Measurements from ENCODE around the gene NCBP3. TPM values are rescaled to one million over a fixed set of nuclear protein-coding genes. Genes with fewer than 3 reads are reported as not detected.
"Not testable (repeated sequence)": the region's sequence is repeated elsewhere in the genome, so short reads cannot be mapped to it uniquely, and the experiment has no call there.

The NCBP3 gene
- polyA plus RNA-seq, 3 donors, result 62.9 to 78.9 (median 74.9) TPM

GRCh38 chr17:3882276-3882675 is 36.2 kb upstream of the NCBP3 start:
- DNase-seq (ENCODE audit: low read depth in 3 of 3, low spot score in 2 of 3), result no peak

- DNase-seq (ENCODE audit: low read depth in 3 of 3, low spot score in 2 of 3), result no peak
Observed at GRCh38 chr17:3880983-3881382, 34.9 kb upstream of the NCBP3 start.

- no peak for DNase-seq (ENCODE audit: low read depth in 3 of 3, low spot score in 2 of 3)
Observed at GRCh38 chr17:3879591-3880417, 33.8 kb upstream of the NCBP3 start.

GRCh38 chr17:3879186-3879585 is 33.1 kb upstream of the NCBP3 start:
- no peak for DNase-seq (ENCODE audit: low read depth in 3 of 3, low spot score in 2 of 3)

GRCh38 chr17:3877220-3877619 is 31.2 kb upstream of the NCBP3 start:
- DNase-seq (ENCODE audit: low read depth in 3 of 3, low spot score in 2 of 3), result no peak

GRCh38 chr17:3875317-3875716 is 29.3 kb upstream of the NCBP3 start:
- no peak for DNase-seq (ENCODE audit: low read depth in 3 of 3, low spot score in 2 of 3)

GRCh38 chr17:3873862-3874261 is 27.8 kb upstream of the NCBP3 start:
- DNase-seq (ENCODE audit: low read depth in 3 of 3, low spot score in 2 of 3), result no peak

- DNase-seq (ENCODE audit: low read depth in 3 of 3, low spot score in 2 of 3), result no peak
Observed at GRCh38 chr17:3870871-3871306, 24.8 kb upstream of the NCBP3 start.

GRCh38 chr17:3867606-3868005 is 21.6 kb upstream of the NCBP3 start:
- DNase-seq (ENCODE audit: low read depth in 3 of 3, low spot score in 2 of 3), result no peak

GRCh38 chr17:3867106-3867505 is 21.1 kb upstream of the NCBP3 start:
- DNase-seq (ENCODE audit: low read depth in 3 of 3, low spot score in 2 of 3), result no peak

GRCh38 chr17:3866276-3866675 is 20.2 kb upstream of the NCBP3 start:
- no peak for DNase-seq (ENCODE audit: low read depth in 3 of 3, low spot score in 2 of 3)

GRCh38 chr17:3865176-3865575 is 19.1 kb upstream of the NCBP3 start:
- no peak for DNase-seq (ENCODE audit: low read depth in 3 of 3, low spot score in 2 of 3)

- DNase-seq (ENCODE audit: low read depth in 3 of 3, low spot score in 2 of 3), result no peak
Observed at GRCh38 chr17:3864534-3864933, 18.5 kb upstream of the NCBP3 start.

GRCh38 chr17:3861761-3862681 is 16.0 kb upstream of the NCBP3 start:
- no peak for DNase-seq (ENCODE audit: low read depth in 3 of 3, low spot score in 2 of 3)

GRCh38 chr17:3860939-3861700 is 15.1 kb upstream of the NCBP3 start:
- no peak for DNase-seq (ENCODE audit: low read depth in 3 of 3, low spot score in 2 of 3)

- no peak for DNase-seq (ENCODE audit: low read depth in 3 of 3, low spot score in 2 of 3)
Observed at GRCh38 chr17:3859940-3860339, 13.9 kb upstream of the NCBP3 start.

- DNase-seq (ENCODE audit: low read depth in 3 of 3, low spot score in 2 of 3), result no peak
Observed at GRCh38 chr17:3857261-3858105, 11.4 kb upstream of the NCBP3 start.

GRCh38 chr17:3854204-3854603 is 8.2 kb upstream of the NCBP3 start:
- DNase-seq (ENCODE audit: low read depth in 3 of 3, low spot score in 2 of 3), result not testable (repeated sequence)

- DNase-seq (ENCODE audit: low read depth in 3 of 3, low spot score in 2 of 3), result no peak
Observed at GRCh38 chr17:3852561-3852960, 6.5 kb upstream of the NCBP3 start.
